Thyroid gland (tissue), 4 donors: Measurements from ENCODE around the gene SIL1. TPM values are rescaled to one million over a fixed set of nuclear protein-coding genes. Genes with fewer than 3 reads are reported as not detected.

Experiments
- DNase-seq, 2 donors: peaks; one replicate each; pipeline ENCODE4 v3.0.0-alpha.2; 2019
- H3K27ac ChIP-seq, 3 donors: fragments of 200-600 bp; sonication (generic); 1 replicate in 2 of 3; 2 replicates in 1 of 3; pipeline ENCODE4 v1.5.1; 2016 to 2019; ENCODE audit warnings: mild to moderate bottlenecking in 1 of 3, moderate library complexity in 1 of 3
- H3K27me3 ChIP-seq: fragments of 200-600 bp; sonication (generic); one replicate; pipeline ENCODE4 v1.5.1; 2019
- H3K36me3 ChIP-seq, 2 donors: fragments of 200-600 bp; sonication (generic); one replicate each; pipeline ENCODE4 v1.5.1; 2016 to 2019
- H3K4me1 ChIP-seq, 2 donors: fragments of 200-600 bp; sonication (generic); one replicate each; pipeline ENCODE4 v1.5.1; 2017 to 2019
- H3K4me3 ChIP-seq, 3 donors: fragments of 200-600 bp; sonication (generic); replicated peaks in 1 of 3; 1 replicate in 2 of 3; 2 replicates in 1 of 3; pipeline ENCODE4 v1.5.1; 2016; ENCODE audit warnings: mild to moderate bottlenecking in 1 of 3
- H3K9me3 ChIP-seq: fragments of 200-600 bp; sonication (generic); one replicate; pipeline ENCODE4 v1.5.1; 2017
- POLR2A ChIP-seq, 2 donors: fragments of 450-650 bp; IDR thresholded peaks; one replicate each; pipeline ENCODE4 v1.6.1; 2017; ENCODE audit warnings: antibody characterized with exemption in 2 of 2, mild to moderate bottlenecking in 2 of 2, moderate library complexity in 1 of 2
- WGBS, 2 donors: methylation state at CpG; one replicate each; pipeline ENCODE4 v1.1.5; 2017; 5-methylcytosine and 5-hydroxymethylcytosine counted together
- intact Hi-C: fragments of 100-400 bp; cut with DNase I; formaldehyde crosslinking; loops from one replicate; pipeline ENCODE4 v1.15.1; 2023
- total RNA-seq, 4 donors: library from RNA; depleted of rRNA; stranded (reverse); fragments of >200 nt; gene quantifications; one replicate each; pipeline ENCODE4 v1.2.3, GENCODE V29; 2016
- TF ChIP-seq, protein P1 (sequence below), 6 experiments: fragments of 200-600 bp in 3 of 6; fragments of 450-650 bp in 3 of 6; sonication (generic) in 3 of 6; IDR thresholded peaks; one replicate each; pipeline ENCODE4 v1.5.1; 2016 to 2019; ENCODE audit warnings: antibody characterized with exemption in 6 of 6, mild to moderate bottlenecking in 2 of 6, inconsistent platforms in 1 of 6, moderate library complexity in 1 of 6

Gene SIL1
- total RNA-seq, 4 donors from 2014 or later, result 57.5 to 103 (median 81.7) TPM

GRCh38 chr5:139131062-139131461 is 67.1 kb downstream of the SIL1 start:
- H3K27ac ChIP-seq, result peak overlapping the region; percentile 81 to 91 (median 90)
- TF ChIP-seq POLR2A (IDR thresholded peaks at IDR 0.05), result no peak
- TF ChIP-seq, protein P1, sequence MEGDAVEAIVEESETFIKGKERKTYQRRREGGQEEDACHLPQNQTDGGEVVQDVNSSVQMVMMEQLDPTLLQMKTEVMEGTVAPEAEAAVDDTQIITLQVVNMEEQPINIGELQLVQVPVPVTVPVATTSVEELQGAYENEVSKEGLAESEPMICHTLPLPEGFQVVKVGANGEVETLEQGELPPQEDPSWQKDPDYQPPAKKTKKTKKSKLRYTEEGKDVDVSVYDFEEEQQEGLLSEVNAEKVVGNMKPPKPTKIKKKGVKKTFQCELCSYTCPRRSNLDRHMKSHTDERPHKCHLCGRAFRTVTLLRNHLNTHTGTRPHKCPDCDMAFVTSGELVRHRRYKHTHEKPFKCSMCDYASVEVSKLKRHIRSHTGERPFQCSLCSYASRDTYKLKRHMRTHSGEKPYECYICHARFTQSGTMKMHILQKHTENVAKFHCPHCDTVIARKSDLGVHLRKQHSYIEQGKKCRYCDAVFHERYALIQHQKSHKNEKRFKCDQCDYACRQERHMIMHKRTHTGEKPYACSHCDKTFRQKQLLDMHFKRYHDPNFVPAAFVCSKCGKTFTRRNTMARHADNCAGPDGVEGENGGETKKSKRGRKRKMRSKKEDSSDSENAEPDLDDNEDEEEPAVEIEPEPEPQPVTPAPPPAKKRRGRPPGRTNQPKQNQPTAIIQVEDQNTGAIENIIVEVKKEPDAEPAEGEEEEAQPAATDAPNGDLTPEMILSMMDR (IDR thresholded peaks at IDR 0.05), result no peak
- no peaks in the 10 kb centered on the region for H3K36me3 ChIP-seq
- no peaks in the 10 kb centered on the region for H3K27me3 ChIP-seq
- H3K4me3 ChIP-seq, result no peak overlapping the region
- no peak for DNase-seq
- intact Hi-C loops, result no loop called here
- no peaks in the 10 kb centered on the region for H3K9me3 ChIP-seq
- peaks cover 40 to 57% of the 10 kb centered on the region in 2 donors for H3K4me1 ChIP-seq
- 36 to 38% methylated on average over 3 of the region's 3 CpGs for WGBS, 2 donors

GRCh38 chr5:139130214-139130613 is 68.0 kb downstream of the SIL1 start:
- peaks cover 38 to 48% of the 10 kb centered on the region in 2 donors for H3K4me1 ChIP-seq

DNA sequence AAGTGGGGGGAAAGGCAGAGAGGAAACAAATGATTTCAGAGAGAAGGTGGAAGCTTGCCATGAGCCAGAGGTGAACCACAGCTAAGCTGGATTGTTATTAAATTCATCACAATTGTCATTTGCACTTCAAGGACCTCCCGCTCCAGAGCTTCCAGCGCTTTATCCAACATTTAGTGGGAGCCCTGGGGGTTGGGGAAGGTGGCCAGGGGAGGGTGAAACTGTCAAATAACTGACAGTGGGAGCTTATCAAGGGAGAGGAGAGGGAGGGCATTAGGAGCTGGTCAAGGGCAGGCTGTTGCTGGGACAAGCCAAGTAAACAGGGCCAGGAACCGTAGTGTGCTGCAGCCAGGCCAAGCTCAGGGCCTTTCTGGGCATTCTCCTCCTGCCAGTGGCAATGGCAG is 71.5 kb downstream of the SIL1 start:
- H3K27me3 ChIP-seq, result no peaks in the 10 kb centered on the region
- no peak overlapping the region for H3K27ac ChIP-seq
- H3K4me1 ChIP-seq, result peaks cover 14 to 15% of the 10 kb centered on the region in 2 donors
- DNase-seq, result no peak
- no peaks in the 10 kb centered on the region for H3K9me3 ChIP-seq
- TF ChIP-seq, protein P1 (IDR thresholded peaks at IDR 0.05), result no peak
- no peak for TF ChIP-seq POLR2A (IDR thresholded peaks at IDR 0.05)
- H3K36me3 ChIP-seq, result no peaks in the 10 kb centered on the region
- intact Hi-C loops, result no loop called here
- H3K4me3 ChIP-seq, result no peak overlapping the region
- WGBS, 2 donors, result 75 to 78% methylated on average over 3 of the region's 3 CpGs

More at GRCh38 chr5:139130214-139130613, 68.0 kb downstream of the SIL1 start:
- intact Hi-C loops, result no loop called here
- DNase-seq, result no peak
- TF ChIP-seq, protein P1 (IDR thresholded peaks at IDR 0.05), result no peak
- no peak for TF ChIP-seq POLR2A (IDR thresholded peaks at IDR 0.05)
- peak overlapping the region; percentile 81 to 91 (median 90) for H3K27ac ChIP-seq
- WGBS, 2 donors, result 92 to 93% methylated on average over 4 of the region's 4 CpGs
- H3K4me3 ChIP-seq, result no peak overlapping the region
- no peaks in the 10 kb centered on the region for H3K36me3 ChIP-seq
- no peaks in the 10 kb centered on the region for H3K27me3 ChIP-seq
- no peaks in the 10 kb centered on the region for H3K9me3 ChIP-seq

DNA sequence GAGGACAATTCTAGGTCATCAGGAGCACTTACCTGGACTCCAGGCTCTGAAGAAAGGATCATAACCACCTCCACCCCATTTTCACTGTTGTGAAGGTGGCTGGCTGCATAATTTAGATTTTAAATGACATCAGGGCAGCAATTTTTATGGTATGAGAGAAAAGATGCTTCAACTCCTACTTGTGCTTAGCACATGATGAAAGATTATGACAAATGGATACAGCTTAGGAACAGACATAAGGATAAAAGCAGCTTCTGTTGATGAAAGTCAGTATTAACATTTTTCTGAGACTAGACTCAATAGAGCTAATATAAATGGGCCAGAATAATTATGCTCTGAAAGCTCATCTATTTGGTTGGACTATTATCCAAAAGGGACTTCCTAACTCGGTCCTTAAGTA is 72.2 kb downstream of the SIL1 start:
- H3K27me3 ChIP-seq, result no peaks in the 10 kb centered on the region
- H3K9me3 ChIP-seq, result no peaks in the 10 kb centered on the region
- no peaks in the 10 kb centered on the region for H3K36me3 ChIP-seq
- H3K4me3 ChIP-seq, result no peak overlapping the region
- H3K4me1 ChIP-seq, result peaks cover 14% of the 10 kb centered on the region in 2 donors
- H3K27ac ChIP-seq, result no peak overlapping the region
- intact Hi-C loops, result no loop called here
- WGBS, 2 donors, result 68 to 84% methylated on average over 1 of the region's 1 CpG
- DNase-seq, result no peak
- TF ChIP-seq POLR2A (IDR thresholded peaks at IDR 0.05), result no peak
- TF ChIP-seq, protein P1 (IDR thresholded peaks at IDR 0.05), result no peak

GRCh38 chr5:139124774-139125520 is 73.2 kb downstream of the SIL1 start:
- DNase-seq, result no peak
- peaks cover 12 to 17% of the 10 kb centered on the region in 2 donors for H3K4me1 ChIP-seq
- H3K27me3 ChIP-seq, result no peaks in the 10 kb centered on the region
- no peak overlapping the region for H3K27ac ChIP-seq
- 88 to 93% methylated on average over 8 of the region's 8 CpGs for WGBS, 2 donors
- no peaks in the 10 kb centered on the region for H3K9me3 ChIP-seq
- intact Hi-C loops, result no loop called here
- H3K4me3 ChIP-seq, result no peak overlapping the region
- H3K36me3 ChIP-seq, result peaks cover 3 to 5% of the 10 kb centered on the region in 2 donors
- TF ChIP-seq, protein P1 (IDR thresholded peaks at IDR 0.05), result no peak
- no peak for TF ChIP-seq POLR2A (IDR thresholded peaks at IDR 0.05)
